Mesenchymal stem cell (in vitro differentiated cells and primary cell): ENCODE data around the gene FOXL2.

Source experiments
- DNase-seq: peaks from one replicate; pipeline ENCODE4 v3.0.0-alpha.2; 2013
- H2AFZ ChIP-seq: one replicate; pipeline ENCODE4 v1.6.1; 2013; ENCODE audit warnings: low read depth, mild to moderate bottlenecking, control low read depth, inconsistent platforms, low read length, moderate library complexity
- H2AK5ac ChIP-seq: 2 replicates; pipeline ENCODE4 v1.6.1; 2013; ENCODE audit warnings: low read length, moderate library complexity, mild to moderate bottlenecking, inconsistent platforms; ENCODE audit not compliant: severe bottlenecking
- H2BK120ac ChIP-seq: one replicate; pipeline ENCODE4 v1.6.1; 2013; ENCODE audit warnings: low read depth, mild to moderate bottlenecking, inconsistent platforms, low read length, moderate library complexity
- H2BK12ac ChIP-seq, 2 experiments: one replicate each; pipeline ENCODE4 v1.6.1; 2013; ENCODE audit warnings: inconsistent platforms in 2 of 2, low read length in 2 of 2, mild to moderate bottlenecking in 2 of 2, moderate library complexity in 2 of 2, control low read depth in 1 of 2
- H2BK15ac ChIP-seq: one replicate; pipeline ENCODE4 v1.6.1; 2013; ENCODE audit warnings: mild to moderate bottlenecking, low read depth, inconsistent platforms; ENCODE audit not compliant: poor library complexity, severe bottlenecking
- H2BK5ac ChIP-seq: 2 replicates; pipeline ENCODE4 v1.6.1; 2013; ENCODE audit warnings: low read depth, mild to moderate bottlenecking, low read length, control low read depth, inconsistent platforms; ENCODE audit not compliant: poor library complexity, severe bottlenecking
- H3K14ac ChIP-seq, 2 experiments: one replicate each; pipeline ENCODE4 v1.6.1; 2013; ENCODE audit warnings: inconsistent platforms in 2 of 2, low read length in 2 of 2, control low read depth in 1 of 2, mild to moderate bottlenecking in 1 of 2, moderate library complexity in 1 of 2
- H3K18ac ChIP-seq, 2 experiments: one replicate each; pipeline ENCODE4 v1.6.1; 2013; ENCODE audit warnings: inconsistent platforms in 2 of 2, low read length in 2 of 2, control low read depth in 1 of 2, low read depth in 1 of 2, mild to moderate bottlenecking in 1 of 2
- H3K23ac ChIP-seq, 2 experiments: one replicate each; pipeline ENCODE4 v1.6.1; 2013; ENCODE audit warnings: inconsistent platforms in 2 of 2, low read length in 2 of 2, mild to moderate bottlenecking in 2 of 2, moderate library complexity in 2 of 2, control low read depth in 1 of 2
- H3K27ac ChIP-seq: 2 replicates; pipeline ENCODE4 v1.5.1; 2013; ENCODE audit warnings: mild to moderate bottlenecking, moderate library complexity, low read length, control low read depth, inconsistent platforms; ENCODE audit not compliant: poor library complexity, severe bottlenecking
- H3K27me3 ChIP-seq, 2 experiments: 2 replicates each; pipeline versions ENCODE4 v1.6.1 to v1.7.0; 2013; ENCODE audit warnings: low read length in 2 of 2, mild to moderate bottlenecking in 2 of 2, moderate library complexity in 2 of 2, control low read depth in 1 of 2, inconsistent platforms in 1 of 2; ENCODE audit not compliant: control insufficient read depth in 1 of 2, insufficient read depth in 1 of 2
- H3K36me3 ChIP-seq, 2 experiments: 2 replicates each; pipeline versions ENCODE4 v1.6.1 to v1.7.0; 2013; ENCODE audit warnings: low read length in 2 of 2, control low read depth in 1 of 2, inconsistent platforms in 1 of 2, low read depth in 1 of 2, mild to moderate bottlenecking in 1 of 2; ENCODE audit not compliant: insufficient read depth in 2 of 2, control insufficient read depth in 1 of 2
- H3K4ac ChIP-seq, 2 experiments: one replicate each; pipeline ENCODE4 v1.6.1; 2013; ENCODE audit warnings: inconsistent platforms in 2 of 2, low read length in 2 of 2, mild to moderate bottlenecking in 2 of 2, moderate library complexity in 2 of 2, control low read depth in 1 of 2, low read depth in 1 of 2
- H3K4me1 ChIP-seq: 2 replicates; pipeline ENCODE4 v1.6.1; 2013; ENCODE audit warnings: low read depth, low read length, control low read depth; ENCODE audit not compliant: control insufficient read depth, insufficient read depth
- H3K4me2 ChIP-seq: 2 replicates; pipeline ENCODE4 v1.6.1; 2013; ENCODE audit warnings: low read length, mild to moderate bottlenecking, inconsistent platforms; ENCODE audit not compliant: poor library complexity, severe bottlenecking
- H3K4me3 ChIP-seq, 2 experiments: 2 replicates each; pipeline versions ENCODE4 v1.5.1 to v1.7.0; 2013; ENCODE audit warnings: low read length in 2 of 2, mild to moderate bottlenecking in 2 of 2, control low read depth in 1 of 2, low read depth in 1 of 2; ENCODE audit not compliant: insufficient read depth in 1 of 2
- H3K79me1 ChIP-seq: replicated peaks from 2 replicates; pipeline ENCODE4 v1.6.1; 2013; ENCODE audit warnings: mild to moderate bottlenecking, control low read depth, low read length, inconsistent platforms; ENCODE audit not compliant: poor library complexity, severe bottlenecking
- H3K9ac ChIP-seq: 2 replicates; pipeline ENCODE4 v1.7.0; 2013; ENCODE audit warnings: mild to moderate bottlenecking, low read length, moderate library complexity
- H3K9me3 ChIP-seq: 2 replicates; pipeline ENCODE4 v1.7.0; 2013; ENCODE audit warnings: mild to moderate bottlenecking, low read length; ENCODE audit not compliant: control insufficient read depth
- H4K8ac ChIP-seq: one replicate; pipeline ENCODE4 v1.6.1; 2013; ENCODE audit warnings: inconsistent platforms, mild to moderate bottlenecking, low read length, moderate library complexity
- H4K91ac ChIP-seq: one replicate; pipeline ENCODE4 v1.6.1; 2013; ENCODE audit warnings: mild to moderate bottlenecking, low read length, inconsistent platforms
- WGBS: methylation state at CpG from one replicate; pipeline ENCODE4 v1.1.7; 2013; ENCODE audit warnings: mixed read lengths; 5-methylcytosine and 5-hydroxymethylcytosine counted together

Gene FOXL2

DNA sequence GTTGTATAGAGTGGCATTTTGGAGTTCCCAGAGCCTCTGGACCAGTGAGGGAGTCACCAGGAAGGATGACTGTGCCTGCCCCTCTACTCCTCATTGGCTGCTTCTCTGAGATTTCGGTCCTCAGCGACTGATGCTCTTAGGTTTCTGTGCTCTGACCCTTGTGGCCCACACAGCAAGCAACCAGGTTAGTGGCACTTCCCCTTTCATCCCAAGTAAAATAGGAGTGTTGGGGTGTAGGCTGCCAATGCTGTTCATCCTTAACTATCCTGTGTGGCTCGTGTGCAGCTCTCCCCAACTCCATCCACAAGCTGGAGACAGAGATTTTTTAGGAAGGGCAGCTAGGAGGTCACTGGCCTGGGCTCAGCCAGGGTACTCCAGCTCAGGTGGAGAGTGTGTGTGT lies 37.9 kb upstream of the FOXL2 start:
- Histone ChIP-seq H3K79me1 (no peaks in the 10 kb centered on the region), H3K14ac (no peak overlapping the region), H3K18ac (no peak overlapping the region), H3K27me3 (peaks cover 39 to 56% of the 10 kb centered on the region in 2 experiments), H3K9me3 (no peaks in the 10 kb centered on the region), H2BK5ac (no peak overlapping the region), H2BK12ac (no peak overlapping the region), H2AFZ (no peak overlapping the region), H3K4me3 (no peak overlapping the region), H2BK120ac (no peak overlapping the region), H3K23ac (no peak overlapping the region), H3K4me2 (no peak overlapping the region), H3K4me1 (no peaks in the 10 kb centered on the region), H2BK15ac (no peak overlapping the region), H3K4ac (no peak overlapping the region), H3K36me3 (no peaks in the 10 kb centered on the region), H4K91ac (no peak overlapping the region), H3K27ac (no peak overlapping the region), H3K9ac (no peak overlapping the region), H4K8ac (no peak overlapping the region), H2AK5ac (no peak overlapping the region)
- WGBS = 31% methylated on average over 2 of the region's 3 CpGs
- DNase-seq = no peak

DNA sequence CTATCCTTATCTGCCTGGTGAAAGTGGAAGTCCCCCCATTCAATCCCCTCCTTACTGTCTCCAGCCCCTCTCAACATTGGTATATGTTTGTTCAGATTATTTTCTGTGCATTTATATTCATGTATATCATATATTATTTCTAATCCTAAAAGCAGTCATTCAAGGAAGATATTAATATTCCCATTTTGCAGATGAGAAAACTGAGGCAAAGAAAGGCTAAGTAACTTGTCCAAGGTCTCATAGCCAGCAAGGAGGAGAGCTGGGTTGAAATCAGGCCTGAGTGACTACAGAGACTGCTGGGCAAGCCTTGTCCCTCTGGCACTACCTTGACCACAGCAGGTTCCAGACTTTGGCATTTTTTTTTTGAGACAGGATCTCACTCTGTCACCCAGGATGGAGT lies 29.1 kb upstream of the FOXL2 start:
- Histone ChIP-seq H3K27ac (no peak overlapping the region), H3K9ac (no peak overlapping the region), H2BK120ac (no peak overlapping the region), H4K91ac (no peak overlapping the region), H3K27me3 (peaks cover 12 to 25% of the 10 kb centered on the region in 2 experiments), H3K23ac (no peak overlapping the region), H2BK12ac (no peak overlapping the region), H3K4me1 (peaks cover 8% of the 10 kb centered on the region), H2BK5ac (no peak overlapping the region), H3K4me2 (no peak overlapping the region), H2AK5ac (no peak overlapping the region), H4K8ac (no peak overlapping the region), H3K9me3 (no peaks in the 10 kb centered on the region), H3K4me3 (no peak overlapping the region), H3K14ac (no peak overlapping the region), H2AFZ (no peak overlapping the region), H3K18ac (no peak overlapping the region), H2BK15ac (no peak overlapping the region), H3K36me3 (no peaks in the 10 kb centered on the region), H3K79me1 (no peaks in the 10 kb centered on the region), H3K4ac (no peak overlapping the region)
- DNase-seq = no peak

DNA sequence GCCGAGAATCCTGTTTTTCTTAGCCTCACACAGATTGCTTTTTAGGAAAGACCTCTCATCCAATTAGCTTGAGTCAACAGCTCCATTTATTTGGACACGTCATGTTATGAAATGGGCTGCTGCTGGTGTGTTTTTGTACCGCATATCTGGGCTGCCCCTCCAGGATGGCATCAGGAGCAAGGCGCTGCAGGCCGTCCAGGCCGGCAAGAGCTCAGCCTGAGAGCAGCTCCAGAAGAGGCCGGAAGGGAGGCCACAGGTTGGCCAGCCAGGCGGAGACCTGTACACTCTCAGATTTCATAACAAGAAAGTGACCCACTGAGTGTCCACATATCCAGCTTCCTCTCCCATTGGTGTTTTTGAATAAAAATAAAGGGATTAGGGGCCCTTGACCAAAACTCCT lies 28.4 kb upstream of the FOXL2 start:
- no peak overlapping the region for H3K14ac ChIP-seq
- no peak overlapping the region for H3K27ac ChIP-seq
- no peak overlapping the region for H3K9ac ChIP-seq
- no peaks in the 10 kb centered on the region for H3K79me1 ChIP-seq
- H2BK5ac ChIP-seq = no peak overlapping the region
- no peak overlapping the region for H3K18ac ChIP-seq
- H3K4me2 ChIP-seq = no peak overlapping the region
- H4K8ac ChIP-seq = no peak overlapping the region
- no peak overlapping the region for H3K23ac ChIP-seq
- no peak overlapping the region for H2BK12ac ChIP-seq
- H3K4me1 ChIP-seq = peaks cover 8% of the 10 kb centered on the region
- H2BK15ac ChIP-seq = no peak overlapping the region
- H3K4ac ChIP-seq = no peak overlapping the region
- H2AK5ac ChIP-seq = no peak overlapping the region
- H2AFZ ChIP-seq = no peak overlapping the region
- no peak overlapping the region for H3K4me3 ChIP-seq
- H3K36me3 ChIP-seq = no peaks in the 10 kb centered on the region
- peaks cover 15 to 30% of the 10 kb centered on the region in 2 experiments for H3K27me3 ChIP-seq
- WGBS = 84% methylated on average over 5 of the region's 8 CpGs
- DNase-seq = no peak
- H2BK120ac ChIP-seq = no peak overlapping the region
- H4K91ac ChIP-seq = no peak overlapping the region
- no peaks in the 10 kb centered on the region for H3K9me3 ChIP-seq

DNA sequence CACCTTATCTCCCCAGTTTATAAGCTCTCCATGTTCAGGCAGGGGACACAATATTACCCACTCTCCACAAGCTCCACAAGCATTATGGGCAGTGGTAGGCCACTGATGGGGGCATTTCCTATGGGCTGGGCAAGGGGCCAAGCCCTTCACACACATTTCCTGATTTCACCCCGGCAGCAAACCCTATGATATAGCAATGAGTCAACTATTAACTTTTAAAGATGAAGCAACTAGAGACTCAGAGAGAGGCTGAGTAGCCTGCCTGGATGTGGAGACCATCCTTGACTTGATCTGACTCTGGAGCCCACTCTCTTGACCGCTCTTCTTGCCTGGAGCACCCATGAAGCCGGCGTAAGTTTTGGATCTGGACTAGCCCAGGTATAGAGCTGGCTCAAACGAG lies 27.5 kb upstream of the FOXL2 start:
- no peaks in the 10 kb centered on the region for H3K79me1 ChIP-seq
- H3K4ac ChIP-seq = no peak overlapping the region
- DNase-seq = no peak
- H4K8ac ChIP-seq = no peak overlapping the region
- WGBS = 77% methylated on average over 5 of the region's 5 CpGs
- H2AK5ac ChIP-seq = no peak overlapping the region
- no peak overlapping the region for H3K4me2 ChIP-seq
- no peak overlapping the region for H4K91ac ChIP-seq
- no peak overlapping the region for H3K23ac ChIP-seq
- no peaks in the 10 kb centered on the region for H3K36me3 ChIP-seq
- H2AFZ ChIP-seq = no peak overlapping the region
- no peak overlapping the region for H2BK5ac ChIP-seq
- peaks cover 15 to 31% of the 10 kb centered on the region in 2 experiments for H3K27me3 ChIP-seq
- H2BK15ac ChIP-seq = no peak overlapping the region
- no peak overlapping the region for H2BK12ac ChIP-seq
- H3K9ac ChIP-seq = no peak overlapping the region
- no peak overlapping the region for H3K4me3 ChIP-seq
- H3K9me3 ChIP-seq = no peaks in the 10 kb centered on the region
- H3K18ac ChIP-seq = no peak overlapping the region
- H3K27ac ChIP-seq = no peak overlapping the region
- H2BK120ac ChIP-seq = no peak overlapping the region
- peaks cover 8% of the 10 kb centered on the region for H3K4me1 ChIP-seq
- no peak overlapping the region for H3K14ac ChIP-seq
